MM.1S (cell line): Measurements from ENCODE around the gene TERB1.

ENCODE experiments used
- EZH2 ChIP-seq: fragments of 300-600 bp; sonication (generic); optimal IDR thresholded peaks from 2 replicates; pipeline ENCODE3; 2017; ENCODE audit warnings: low read depth, mild to moderate bottlenecking, antibody characterized with exemption, low read length, mixed read lengths
- EZH2phosphoT487 ChIP-seq: fragments of 300-600 bp; sonication (generic); IDR thresholded peaks from 2 replicates; pipeline ENCODE4 v1.6.1; 2018; ENCODE audit warnings: antibody characterized with exemption, low read length
- TF ChIP-seq, protein P1 (sequence below): fragments of 300-600 bp; sonication (generic); IDR thresholded peaks from 2 replicates; pipeline ENCODE4 v1.5.1; 2016; ENCODE audit warnings: antibody characterized with exemption, low read length, mixed read lengths

DNA sequence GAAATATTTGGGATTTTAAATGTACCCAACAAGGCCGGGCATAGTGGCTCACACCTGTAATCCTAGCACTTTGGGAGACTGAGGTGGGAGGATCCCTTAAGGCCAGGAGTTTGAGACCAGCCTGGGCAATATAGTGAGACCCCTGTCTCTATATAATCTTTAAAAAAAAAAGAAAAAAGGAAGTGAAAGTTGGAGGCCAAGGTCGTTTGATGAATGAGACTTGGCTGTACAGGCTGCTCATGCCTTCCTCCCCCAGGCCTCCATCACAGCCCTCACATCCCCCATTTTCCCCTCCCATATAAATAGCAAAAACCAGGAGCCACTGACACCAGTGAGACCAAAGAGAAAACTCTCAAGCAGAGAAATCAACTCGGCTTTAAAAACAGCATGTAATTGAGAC is 39.5 kb upstream of the TERB1 start:
- TF ChIP-seq EZH2 (no peak), EZH2phosphoT487 (no peak)
- TF ChIP-seq, protein P1, sequence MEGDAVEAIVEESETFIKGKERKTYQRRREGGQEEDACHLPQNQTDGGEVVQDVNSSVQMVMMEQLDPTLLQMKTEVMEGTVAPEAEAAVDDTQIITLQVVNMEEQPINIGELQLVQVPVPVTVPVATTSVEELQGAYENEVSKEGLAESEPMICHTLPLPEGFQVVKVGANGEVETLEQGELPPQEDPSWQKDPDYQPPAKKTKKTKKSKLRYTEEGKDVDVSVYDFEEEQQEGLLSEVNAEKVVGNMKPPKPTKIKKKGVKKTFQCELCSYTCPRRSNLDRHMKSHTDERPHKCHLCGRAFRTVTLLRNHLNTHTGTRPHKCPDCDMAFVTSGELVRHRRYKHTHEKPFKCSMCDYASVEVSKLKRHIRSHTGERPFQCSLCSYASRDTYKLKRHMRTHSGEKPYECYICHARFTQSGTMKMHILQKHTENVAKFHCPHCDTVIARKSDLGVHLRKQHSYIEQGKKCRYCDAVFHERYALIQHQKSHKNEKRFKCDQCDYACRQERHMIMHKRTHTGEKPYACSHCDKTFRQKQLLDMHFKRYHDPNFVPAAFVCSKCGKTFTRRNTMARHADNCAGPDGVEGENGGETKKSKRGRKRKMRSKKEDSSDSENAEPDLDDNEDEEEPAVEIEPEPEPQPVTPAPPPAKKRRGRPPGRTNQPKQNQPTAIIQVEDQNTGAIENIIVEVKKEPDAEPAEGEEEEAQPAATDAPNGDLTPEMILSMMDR, result no peak
